HG03565 (cell line): ENCODE measurements around the gene KLHL28.

Experiments used
- ATAC-seq: cut with Tn5 transposase; IDR thresholded peaks from one replicate; pipeline ENCODE4 v1.9.1; 2021; ENCODE audit warnings: mild to moderate bottlenecking, moderate library complexity; ENCODE audit not compliant: unreplicated experiment

The KLHL28 gene

DNA sequence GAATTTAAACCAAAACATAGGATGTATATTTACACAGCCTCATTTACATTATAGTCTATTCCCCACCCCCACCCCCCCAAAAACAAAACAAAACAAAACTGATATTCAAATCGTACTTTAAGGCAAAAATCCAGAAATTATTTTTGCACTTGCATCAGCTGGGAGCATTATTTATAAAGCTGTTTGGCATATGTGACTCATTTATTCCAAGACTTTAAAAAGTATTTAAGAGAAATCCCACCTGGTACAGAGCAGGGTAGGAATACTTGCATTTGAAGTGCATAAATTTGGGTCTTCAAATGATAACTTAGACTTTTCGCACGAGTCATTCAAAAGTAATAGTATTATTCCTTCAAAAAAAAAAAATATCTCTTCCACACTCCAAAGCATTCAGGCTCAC is 1.1 kb downstream of the KLHL28 start:
- no peak for ATAC-seq

DNA sequence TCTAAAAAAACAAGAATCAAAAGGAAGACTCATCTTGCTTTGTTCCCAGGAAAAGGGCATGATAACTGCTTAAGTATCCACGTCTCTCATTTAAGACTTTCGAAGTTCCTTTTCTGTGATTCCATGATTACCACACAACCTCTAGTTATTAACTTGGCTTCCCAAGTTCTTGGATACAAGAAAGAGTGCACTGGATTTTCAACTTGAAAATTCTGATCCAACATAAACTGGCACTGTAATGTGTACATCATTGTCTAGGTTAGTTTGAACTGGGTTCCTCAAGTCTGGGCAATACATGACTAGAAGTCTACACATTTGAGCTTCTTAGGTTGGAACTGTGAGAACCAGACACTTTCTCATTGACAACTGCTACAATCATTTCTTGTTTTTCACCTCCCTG is 1.6 kb downstream of the KLHL28 start:
- ATAC-seq = no peak

DNA sequence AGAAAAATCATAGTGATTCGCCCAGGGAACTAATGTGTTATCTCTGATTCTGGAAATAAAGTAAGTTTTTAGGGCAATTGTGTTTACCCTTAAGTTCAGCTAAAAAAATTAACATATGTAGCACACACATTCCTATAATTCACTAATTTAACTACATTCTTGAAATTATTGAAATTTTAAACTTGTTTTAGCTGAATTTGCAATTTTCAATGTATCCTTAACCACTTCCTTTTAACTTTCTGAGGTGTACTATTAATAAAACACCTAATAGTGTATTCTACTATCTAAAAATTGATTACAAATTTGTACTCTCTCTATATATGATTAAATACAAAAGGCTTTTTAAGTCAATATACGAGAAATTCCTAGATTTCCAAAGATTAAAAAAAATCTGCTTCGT is 2.2 kb downstream of the KLHL28 start:
- ATAC-seq = no peak

GRCh38 chr14:44956866-44957265 is 4.9 kb downstream of the KLHL28 start:
- no peak for ATAC-seq

- no peak for ATAC-seq
Observed at GRCh38 chr14:44955528-44955927, 6.2 kb downstream of the KLHL28 start.

- no peak for ATAC-seq
Observed at GRCh38 chr14:44954750-44955149, 7.0 kb downstream of the KLHL28 start.

GRCh38 chr14:44952391-44953110 is 9.2 kb downstream of the KLHL28 start:
- ATAC-seq = no peak

DNA sequence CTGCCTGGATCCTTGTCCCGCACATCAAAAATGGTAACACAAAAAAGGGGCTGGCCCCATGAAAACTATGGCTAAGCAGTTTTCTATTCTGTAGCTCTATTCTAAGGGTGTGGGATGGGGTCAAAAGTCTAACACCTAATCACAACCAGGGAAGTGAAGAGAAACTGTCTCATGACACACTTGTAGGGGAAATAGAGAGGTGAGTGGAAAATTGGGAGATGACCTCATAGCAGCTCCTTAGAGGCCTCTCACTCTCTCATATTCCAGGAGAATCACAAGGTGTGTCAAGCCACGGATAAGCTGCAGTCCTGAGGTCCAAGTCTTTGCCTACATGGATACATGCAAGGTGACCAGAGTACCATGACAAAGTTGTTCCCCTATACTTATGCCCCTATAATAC is 10.7 kb downstream of the KLHL28 start:
- ATAC-seq = no peak

- no peak for ATAC-seq
Observed at GRCh38 chr14:44945264-44945663, 16.5 kb downstream of the KLHL28 start.

GRCh38 chr14:44944107-44944506 is 17.6 kb downstream of the KLHL28 start:
- no peak for ATAC-seq

- ATAC-seq = no peak
Observed at GRCh38 chr14:44942436-44942835, 19.3 kb downstream of the KLHL28 start.

DNA sequence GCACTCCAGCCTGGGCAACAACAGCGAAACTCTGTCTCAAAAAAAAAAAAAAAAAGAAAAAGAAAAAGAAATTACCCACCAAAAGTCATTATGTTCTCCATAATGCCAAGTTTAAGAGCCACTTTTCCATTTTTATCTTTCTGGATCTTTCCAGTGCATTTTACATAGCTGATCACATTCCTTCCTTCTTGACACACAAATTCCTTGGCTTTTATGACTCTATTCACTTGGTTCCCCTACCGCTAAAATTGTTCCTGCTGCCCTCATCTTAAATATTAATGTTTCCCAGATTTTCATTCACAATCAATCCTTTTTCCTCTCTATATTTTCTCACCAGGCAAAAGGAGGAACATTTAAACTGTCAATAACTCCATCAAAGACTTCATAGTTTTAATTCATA is 20.2 kb downstream of the KLHL28 start:
- ATAC-seq = no peak

GRCh38 chr14:44940944-44941343 is 20.8 kb downstream of the KLHL28 start:
- no peak for ATAC-seq

- no peak for ATAC-seq
Observed at GRCh38 chr14:44940211-44940610, 21.5 kb downstream of the KLHL28 start.

GRCh38 chr14:44937547-44937946 is 24.2 kb downstream of the KLHL28 start:
- ATAC-seq = no peak

GRCh38 chr14:44935155-44935554 is 26.6 kb downstream of the KLHL28 start:
- ATAC-seq = no peak

GRCh38 chr14:44928793-44929192 is 33.0 kb downstream of the KLHL28 start:
- no peak for ATAC-seq

- ATAC-seq = no peak
Observed at GRCh38 chr14:44914849-44915248, 46.9 kb downstream of the KLHL28 start.

GRCh38 chr14:44912041-44912869 is 49.5 kb downstream of the KLHL28 start:
- no peak for ATAC-seq

DNA sequence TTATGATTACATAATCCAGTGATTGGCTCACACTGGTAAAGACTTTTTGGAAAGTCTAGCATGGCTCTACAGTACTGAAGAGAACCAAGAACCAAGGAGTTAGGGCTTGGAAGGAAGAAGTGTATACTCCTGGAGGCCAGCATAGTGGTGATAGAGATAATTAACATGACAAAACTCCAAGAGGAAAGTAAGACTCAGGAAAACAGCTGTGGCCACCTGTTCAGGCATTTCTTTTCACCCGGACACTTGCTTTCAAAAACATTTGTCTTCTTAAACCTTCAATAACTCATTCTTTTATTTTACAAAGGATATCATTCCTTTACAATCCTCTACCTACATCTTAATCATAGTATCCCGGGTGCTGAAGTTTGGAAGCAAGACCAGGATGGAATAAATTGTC is 50.9 kb downstream of the KLHL28 start:
- no peak for ATAC-seq

DNA sequence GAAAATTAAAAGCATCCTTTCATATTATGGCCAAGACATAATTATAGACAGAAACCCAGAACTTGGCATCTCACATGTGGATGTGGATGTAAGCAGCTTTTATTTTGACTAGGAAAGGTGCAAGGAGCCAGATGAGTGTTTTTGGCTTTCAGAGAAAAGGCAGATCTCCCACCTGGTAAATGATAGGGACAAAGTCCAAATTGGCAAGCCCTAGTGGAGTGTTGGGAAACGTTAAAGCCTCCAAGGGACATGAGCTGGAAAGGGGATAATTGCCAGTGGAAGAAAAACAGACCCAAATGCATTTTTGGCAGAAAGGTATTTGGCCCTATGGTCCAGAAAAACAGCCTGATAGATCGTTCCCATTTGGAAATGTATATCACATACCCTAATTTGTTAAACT is 60.1 kb downstream of the KLHL28 start:
- no peak for ATAC-seq

DNA sequence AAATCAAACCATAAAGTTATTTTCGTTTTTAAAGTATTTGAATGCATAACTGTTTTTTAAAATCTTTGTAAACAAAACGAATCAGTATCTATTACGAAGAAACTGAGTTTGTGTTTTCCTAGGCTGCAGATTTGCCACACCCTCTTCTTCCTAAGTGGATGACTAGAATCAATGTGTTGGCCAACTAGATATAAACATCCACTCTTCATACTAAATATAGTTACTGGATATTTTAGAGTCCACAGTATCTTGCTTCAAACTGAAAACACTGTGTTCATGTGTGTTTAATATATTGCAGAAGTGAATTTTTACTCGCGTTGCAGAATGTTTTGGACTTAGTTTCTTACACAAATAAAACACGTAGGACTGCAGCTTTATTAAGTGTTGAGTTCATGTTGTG is 63.2 kb downstream of the KLHL28 start:
- no peak for ATAC-seq

- no peak for ATAC-seq
Observed at GRCh38 chr14:44897845-44898151, 63.9 kb downstream of the KLHL28 start.
